Esophagus muscularis mucosa (tissue), 4 donors: ENCODE results near the gene RTBDN. TPM values are rescaled to one million over a fixed set of nuclear protein-coding genes. Genes with fewer than 3 reads are reported as not detected.
A peak's percentile ranks its signal among the peaks of the same experiment; 100 is the strongest.
"Not testable (repeated sequence)": the region's sequence is repeated elsewhere in the genome, so short reads cannot be mapped to it uniquely, and the experiment has no call there.

ENCODE experiments used
- DNase-seq: peaks from one replicate; pipeline ENCODE4 v3.0.0-alpha.2; 2017; ENCODE audit errors: extremely low spot score
- H3K27ac ChIP-seq, 4 donors: fragments of 200-600 bp; sonication (generic); replicated peaks in 1 of 4; 1 replicate in 3 of 4; 2 replicates in 1 of 4; pipeline ENCODE4 v1.5.1; 2016 to 2019; ENCODE audit warnings: mild to moderate bottlenecking in 1 of 4
- H3K27me3 ChIP-seq, 4 donors: fragments of 200-600 bp; sonication (generic); one replicate each; pipeline versions ENCODE4 v1.5.1 to v1.6.0; 2016 to 2019
- H3K36me3 ChIP-seq, 4 donors: fragments of 200-600 bp; sonication (generic); one replicate each; pipeline ENCODE4 v1.5.1; 2016 to 2019
- H3K4me1 ChIP-seq, 4 donors: fragments of 200-600 bp; sonication (generic); one replicate each; pipeline ENCODE4 v1.5.1; 2016 to 2019
- H3K4me3 ChIP-seq, 4 donors: fragments of 200-600 bp; sonication (generic); 1 replicate in 2 of 4; 2 replicates in 2 of 4; pipeline ENCODE4 v1.5.1; 2016 to 2019; ENCODE audit warnings: mild to moderate bottlenecking in 4 of 4, moderate library complexity in 1 of 4
- H3K9me3 ChIP-seq, 4 donors: fragments of 200-600 bp; sonication (generic); 1 replicate in 3 of 4; 2 replicates in 1 of 4; pipeline ENCODE4 v1.5.1; 2016 to 2019
- CTCF ChIP-seq, 3 experiments: fragments of 200-600 bp in 2 of 3; fragments of 450-650 bp in 1 of 3; sonication (generic) in 2 of 3; IDR thresholded peaks; one replicate each; pipeline ENCODE4 v1.5.1; 2017 to 2019; ENCODE audit warnings: antibody characterized with exemption in 3 of 3, mild to moderate bottlenecking in 2 of 3, moderate library complexity in 1 of 3
- EP300 ChIP-seq: sonication (generic); formaldehyde crosslinking; IDR thresholded peaks from one replicate; pipeline ENCODE4 v1.6.1; 2017; ENCODE audit warnings: antibody characterized with exemption
- POLR2A ChIP-seq: fragments of 450-650 bp; IDR thresholded peaks from one replicate; pipeline ENCODE4 v1.6.1; 2017; ENCODE audit warnings: antibody characterized with exemption, moderate library complexity, mild to moderate bottlenecking, low read depth
- POLR2AphosphoS5 ChIP-seq, 2 donors: sonication (generic); formaldehyde crosslinking; IDR thresholded peaks; one replicate each; pipeline ENCODE4 v1.6.1; 2017; ENCODE audit warnings: antibody characterized with exemption in 2 of 2
- WGBS: methylation state at CpG from one replicate; pipeline ENCODE4 v1.1.5; 2018; 5-methylcytosine and 5-hydroxymethylcytosine counted together
- intact Hi-C: fragments of 100-400 bp; cut with DNase I; formaldehyde crosslinking; loops from one replicate; pipeline ENCODE4 v1.15.1; 2023
- total RNA-seq, 4 donors: library from RNA; depleted of rRNA; stranded (reverse); fragments of >200 nt; gene quantifications; one replicate each; pipeline versions ENCODE4 v1.1.0 to v1.2.1, GENCODE V29; 2016

The RTBDN gene
- total RNA-seq, 4 donors from 2014 or later = 0.52 to 0.83 TPM; not detected in 2

DNA sequence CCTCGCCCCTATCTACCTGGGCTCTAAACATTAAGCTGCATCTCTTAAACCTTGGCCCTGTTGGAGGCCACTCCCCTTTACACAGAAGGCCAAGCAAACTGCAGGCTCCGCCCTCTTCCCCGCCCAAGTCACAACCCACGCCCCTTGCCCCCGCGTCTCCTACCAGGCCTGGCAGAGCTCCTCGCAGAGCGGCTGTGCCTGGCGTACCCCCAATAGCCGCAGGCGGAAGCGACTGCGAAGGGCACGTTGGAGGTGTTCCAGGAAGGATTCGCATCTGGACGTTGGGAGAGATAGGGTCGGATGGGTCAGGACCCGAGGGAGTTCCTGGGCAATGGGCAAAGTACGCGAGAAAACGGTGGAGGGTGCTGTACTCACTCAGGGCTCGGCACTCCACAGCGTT lies 5.9 kb downstream of the RTBDN start:
- Histone ChIP-seq H3K9me3 (no peaks in the 10 kb centered on the region), H3K4me3 (no peak overlapping the region), H3K4me1 (peaks cover 3 to 31% (median 24%) of the 10 kb centered on the region in 4 donors), H3K27ac (no peak overlapping the region), H3K27me3 (peaks cover 0 to 100% (median 81%) of the 10 kb centered on the region in 4 donors), H3K36me3 (no peaks in the 10 kb centered on the region)
- intact Hi-C loops = no loop called here
- WGBS = 20% methylated on average over 10 of the region's 23 CpGs
- TF ChIP-seq POLR2A (no peak), CTCF (IDR thresholded peaks at IDR 0.05) (no peak), POLR2AphosphoS5 (IDR thresholded peaks at IDR 0.05) (no peak), EP300 (no peak)
- DNase-seq = no peak

DNA sequence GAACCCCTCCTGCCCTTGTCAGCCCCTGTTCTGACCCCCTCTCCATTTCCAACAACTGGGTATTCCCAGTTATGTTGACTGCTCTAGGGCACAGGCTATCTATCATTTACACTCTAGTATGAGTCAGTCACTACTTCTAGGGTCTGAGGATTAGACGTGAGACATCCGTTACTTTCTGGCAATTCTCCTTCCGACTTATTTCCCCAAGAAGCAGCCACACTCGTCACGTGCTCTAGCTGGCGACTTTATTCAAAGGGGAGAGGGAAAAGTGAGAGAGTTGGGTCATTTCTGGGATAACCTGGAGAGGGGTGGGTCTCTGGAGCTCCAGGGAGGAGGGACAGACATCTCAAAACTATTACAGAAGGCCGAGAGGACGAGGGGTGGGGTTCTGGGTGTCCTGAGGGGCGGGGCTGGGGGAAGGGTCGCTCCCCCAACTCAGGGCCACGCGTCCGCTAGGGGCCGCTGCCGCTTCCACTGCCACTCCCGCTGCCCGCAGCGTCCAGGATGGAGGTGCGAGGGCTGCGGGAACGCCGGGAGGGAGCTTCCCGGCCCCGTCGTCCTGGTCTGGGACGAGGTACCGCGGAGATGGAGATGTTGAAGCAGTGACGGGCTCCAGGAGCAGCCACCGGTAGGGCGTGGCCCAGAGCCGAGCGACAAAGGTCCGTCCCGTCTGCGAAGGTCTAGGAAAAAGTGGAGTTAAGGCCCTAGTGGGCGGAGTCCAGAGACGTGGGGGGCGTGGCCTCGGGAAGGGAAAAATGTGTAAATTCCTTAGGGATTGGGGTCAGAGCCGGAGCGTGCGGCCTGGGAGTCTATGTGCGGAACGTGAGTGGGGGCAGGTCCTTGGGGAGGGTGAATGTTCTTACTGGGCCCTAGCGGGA lies 8.9 kb downstream of the RTBDN start:
- peaks cover 0 to 15% (median 12%) of the 10 kb centered on the region in 4 donors for H3K4me1 ChIP-seq
- WGBS = 14% methylated on average over 22 of the region's 46 CpGs

GRCh38 chr19:12821761-12822160 lies 12.6 kb downstream of the RTBDN start:
- TF ChIP-seq POLR2A (no peak), EP300 (no peak), POLR2AphosphoS5 (IDR thresholded peaks at IDR 0.05) (no peak), CTCF (IDR thresholded peaks at IDR 0.05) (no peak)
- H3K9me3 ChIP-seq = peaks cover 0 to 6% (median 0%) of the 10 kb centered on the region in 4 donors
- no peak for DNase-seq
- H3K27ac ChIP-seq = no peak overlapping the region
- H3K27me3 ChIP-seq = peaks cover 0 to 48% (median 23%) of the 10 kb centered on the region in 4 donors
- no peaks in the 10 kb centered on the region for H3K36me3 ChIP-seq
- H3K4me3 ChIP-seq = no peak overlapping the region
- WGBS = 93% methylated on average over 2 of the region's 2 CpGs
- peaks cover 0 to 9% (median 8%) of the 10 kb centered on the region in 4 donors for H3K4me1 ChIP-seq
- intact Hi-C loops = no loop called here

More for the DNA sequence above, 8.9 kb downstream of the RTBDN start:
- no peaks in the 10 kb centered on the region for H3K36me3 ChIP-seq
- H3K9me3 ChIP-seq = peaks cover 0 to 6% (median 0%) of the 10 kb centered on the region in 4 donors
- no peak for DNase-seq
- TF ChIP-seq CTCF (IDR thresholded peaks at IDR 0.05) (peak in 1 of 3 experiments; percentile 28), POLR2AphosphoS5 (IDR thresholded peaks at IDR 0.05) (no peak), POLR2A (no peak)
- intact Hi-C loops = no loop called here
- H3K27ac ChIP-seq = no peak overlapping the region
- no peak overlapping the region for H3K4me3 ChIP-seq
- peaks cover 0 to 86% (median 53%) of the 10 kb centered on the region in 4 donors for H3K27me3 ChIP-seq

DNA sequence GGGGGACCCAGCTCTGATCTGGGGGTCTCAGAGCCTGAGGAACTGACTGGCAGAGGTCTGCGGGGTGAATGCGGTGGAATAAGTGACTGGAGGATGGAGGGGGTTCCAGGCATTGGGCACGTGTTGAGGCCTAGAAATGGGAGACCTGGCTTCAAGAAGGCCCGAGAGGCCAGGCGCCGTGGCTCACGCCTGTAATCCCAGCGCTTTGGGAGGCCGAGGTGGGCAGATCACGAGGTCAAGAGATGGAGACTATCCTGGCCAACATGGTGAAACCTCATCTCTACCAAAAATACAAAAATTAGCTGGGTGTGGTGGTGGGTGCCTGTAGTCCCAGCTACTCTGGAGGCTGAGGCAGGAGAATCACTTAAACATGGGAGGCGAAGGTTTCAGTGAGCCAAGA lies 16.6 kb downstream of the RTBDN start:
- intact Hi-C loops, H3K9me3 ChIP-seq, DNase-seq, H3K27me3 ChIP-seq, H3K27ac ChIP-seq, H3K4me3 ChIP-seq, H3K4me1 ChIP-seq: not testable (repeated sequence)
- peaks cover 0 to 20% (median 6%) of the 10 kb centered on the region in 4 donors for H3K36me3 ChIP-seq
- 96% methylated on average over 11 of the region's 11 CpGs for WGBS

DNA sequence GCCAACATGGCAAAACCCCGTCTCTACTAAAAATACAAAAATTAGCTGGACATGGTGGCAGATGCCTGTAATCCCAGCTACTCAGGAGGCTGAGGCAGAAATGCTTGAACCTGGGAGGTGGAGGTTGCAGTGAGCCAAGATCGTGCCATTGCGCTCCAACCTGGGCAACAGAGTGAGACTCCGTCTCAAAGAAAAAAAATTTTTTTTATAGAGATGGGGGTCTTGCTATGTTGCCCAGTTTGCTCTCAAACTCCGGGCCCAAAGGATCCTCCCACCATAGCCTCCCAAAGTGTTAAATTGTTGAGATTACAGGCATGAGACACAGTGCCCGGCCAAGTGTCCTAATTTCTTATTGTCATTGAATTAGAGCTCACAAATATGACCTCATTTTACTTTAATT lies 17.2 kb downstream of the RTBDN start:
- H3K27me3 ChIP-seq, H3K27ac ChIP-seq, H3K4me1 ChIP-seq, intact Hi-C loops, DNase-seq, H3K4me3 ChIP-seq, H3K9me3 ChIP-seq: not testable (repeated sequence)
- H3K36me3 ChIP-seq = peaks cover 0 to 26% (median 8%) of the 10 kb centered on the region in 4 donors
- WGBS = 91% methylated on average over 6 of the region's 6 CpGs
